Jurkat, Clone E6-1 (cell line): Measurements from ENCODE around the gene ITGA1.

Experiments
- DNase-seq: peaks from one replicate; pipeline ENCODE4 v3.0.0-alpha.2; 2011; ENCODE audit warnings: low read depth, low spot score
- H3K4me3 ChIP-seq: 2 replicates; pipeline ENCODE4 v1.5.1; 2011; ENCODE audit warnings: mild to moderate bottlenecking, low read length, control low read depth, moderate library complexity

Gene ITGA1

DNA sequence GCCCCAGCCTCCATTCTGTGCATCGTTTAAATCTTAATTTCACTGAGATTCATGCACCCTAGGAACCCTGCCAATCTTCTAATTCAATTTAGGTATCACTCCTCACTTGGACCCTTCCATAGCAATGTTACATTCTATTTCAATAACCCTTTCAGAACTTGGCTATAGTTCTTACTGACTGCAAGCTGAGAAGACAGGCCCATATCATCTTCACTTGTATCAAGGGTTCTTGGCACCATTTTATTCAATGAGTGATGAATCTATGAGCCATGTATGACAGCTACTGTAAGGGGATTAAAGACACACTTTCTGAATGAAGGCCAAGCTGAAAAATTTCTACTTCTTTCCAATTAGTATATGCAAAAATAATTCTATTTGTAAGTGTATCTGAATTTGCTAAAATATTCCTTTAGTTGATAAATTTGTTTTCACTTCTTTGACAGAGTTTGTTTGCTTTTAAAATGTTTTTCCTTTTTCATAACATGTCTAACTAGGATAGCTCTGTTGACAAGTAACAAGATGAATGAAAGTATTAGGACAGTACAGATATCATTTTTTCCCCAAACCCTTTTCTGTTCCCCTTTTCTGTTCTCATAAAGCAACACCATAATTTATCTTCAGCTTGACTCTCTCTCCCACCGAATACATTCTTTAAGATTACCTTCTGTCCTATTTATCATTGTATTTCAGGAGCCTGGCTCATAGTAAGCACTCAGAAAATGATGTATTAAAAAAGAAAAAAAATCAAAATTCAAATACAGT lies 211.0 kb downstream of the ITGA1 start:
- no peak overlapping the region for H3K4me3 ChIP-seq
- DNase-seq, result no peak

DNA sequence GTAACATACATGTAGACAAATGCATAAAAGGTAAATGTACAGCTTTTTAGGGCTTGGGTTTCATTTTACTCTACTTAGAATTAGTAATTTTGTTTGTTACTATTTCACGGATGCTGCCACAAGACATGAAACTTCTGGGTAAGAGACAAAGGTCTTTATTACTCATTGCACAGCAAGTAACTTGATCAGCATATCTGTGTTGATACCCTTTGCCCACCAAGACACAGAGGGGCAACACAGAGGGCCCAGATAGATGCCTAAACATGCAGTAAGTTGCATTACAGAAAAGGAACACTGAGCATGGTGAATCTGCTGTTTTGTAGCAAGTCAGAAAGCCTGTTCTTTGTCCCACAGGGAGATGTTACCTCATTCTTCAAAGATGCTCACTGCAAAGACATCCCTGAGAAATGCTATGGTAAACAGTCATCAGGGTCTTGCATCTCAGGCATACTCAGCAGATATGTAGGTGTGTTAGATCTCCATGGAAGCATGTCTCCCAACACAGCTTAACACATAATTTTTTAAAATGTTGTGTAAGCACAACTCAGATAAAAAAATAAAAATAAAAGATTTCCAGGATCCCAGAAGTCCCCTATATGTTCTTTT lies 211.7 kb downstream of the ITGA1 start:
- no peak for DNase-seq
- H3K4me3 ChIP-seq, result no peak overlapping the region

GRCh38 chr5:53001541-53001940 lies 213.8 kb downstream of the ITGA1 start:
- DNase-seq, result no peak
- H3K4me3 ChIP-seq, result no peak overlapping the region

DNA sequence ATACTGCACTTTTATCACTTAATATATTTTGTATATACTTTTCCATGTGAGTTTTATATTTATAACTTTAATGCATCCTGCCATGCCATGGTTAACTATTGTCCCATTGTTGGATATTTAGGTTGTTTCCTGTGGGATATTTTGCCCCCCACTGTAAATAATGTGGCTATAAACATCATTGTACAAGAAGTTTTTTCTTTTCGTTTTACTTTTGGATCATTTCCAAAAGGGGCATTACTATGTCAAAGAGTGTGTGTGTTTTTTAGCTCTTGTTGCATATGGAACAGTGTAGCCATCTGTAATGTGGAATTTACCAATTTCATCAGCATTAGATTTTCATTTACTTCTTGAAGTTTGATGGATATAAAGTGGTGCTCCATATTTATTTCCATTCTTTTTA lies 214.8 kb downstream of the ITGA1 start:
- no peak overlapping the region for H3K4me3 ChIP-seq
- DNase-seq, result no peak

GRCh38 chr5:53003144-53003543 lies 215.4 kb downstream of the ITGA1 start:
- no peak overlapping the region for H3K4me3 ChIP-seq
- no peak for DNase-seq

GRCh38 chr5:53006911-53007890 lies 219.5 kb downstream of the ITGA1 start:
- no peak overlapping the region for H3K4me3 ChIP-seq
- no peak for DNase-seq

GRCh38 chr5:53008751-53009150 lies 221.0 kb downstream of the ITGA1 start:
- no peak for DNase-seq
- H3K4me3 ChIP-seq, result no peak overlapping the region
